MM.1S (cell line): ENCODE data around the gene AMFR.

Experiments
- DNase-seq: peaks from one replicate; pipeline ENCODE4 v3.0.0-alpha.2; 2015
- H2AFZ ChIP-seq: fragments of 300-600 bp; sonication (generic); 2 replicates; pipeline ENCODE4 v1.6.0; 2016; ENCODE audit warnings: antibody characterized with exemption, low read length
- H3F3A ChIP-seq: fragments of 300-600 bp; sonication (generic); 2 replicates; pipeline ENCODE4 v1.6.1; 2016; ENCODE audit warnings: mild to moderate bottlenecking, antibody characterized with exemption, low read length, moderate library complexity, mixed read lengths; ENCODE audit not compliant: insufficient read depth
- H3K27ac ChIP-seq: fragments of 300-600 bp; sonication (generic); 2 replicates; pipeline ENCODE4 v1.5.1; 2016; ENCODE audit warnings: mild to moderate bottlenecking, low read length
- H3K27me3 ChIP-seq: fragments of 300-600 bp; sonication (generic); replicated peaks from 2 replicates; pipeline ENCODE4 v1.6.0; 2016; ENCODE audit warnings: low read length; ENCODE audit not compliant: insufficient read depth
- H3K36me3 ChIP-seq: fragments of 300-600 bp; sonication (generic); replicated peaks from 2 replicates; pipeline ENCODE4 v1.6.1; 2016; ENCODE audit warnings: mild to moderate bottlenecking, low read length, mixed read lengths; ENCODE audit not compliant: insufficient read depth
- H3K4me1 ChIP-seq: fragments of 300-600 bp; sonication (generic); 2 replicates; pipeline ENCODE4 v1.6.1; 2016; ENCODE audit warnings: low read length, mixed read lengths
- H3K4me2 ChIP-seq: fragments of 300-600 bp; sonication (generic); 2 replicates; pipeline ENCODE4 v1.6.0; 2016; ENCODE audit warnings: low read depth, low read length
- H3K4me3 ChIP-seq: fragments of 300-600 bp; sonication (generic); 2 replicates; pipeline ENCODE4 v1.5.1; 2016; ENCODE audit warnings: low read length, mixed read lengths
- H3K79me2 ChIP-seq: fragments of 300-600 bp; sonication (generic); 2 replicates; pipeline ENCODE4 v1.6.1; 2016; ENCODE audit warnings: mixed run types, low read length, mixed read lengths
- H3K9ac ChIP-seq: fragments of 300-600 bp; sonication (generic); 2 replicates; pipeline ENCODE4 v1.6.1; 2016; ENCODE audit warnings: low read length, mixed read lengths
- H3K9me2 ChIP-seq: fragments of 300-600 bp; sonication (generic); replicated peaks from 2 replicates; pipeline ENCODE4 v1.6.1; 2016; ENCODE audit warnings: mild to moderate bottlenecking, low read length, mixed read lengths; ENCODE audit not compliant: insufficient read depth
- H3K9me3 ChIP-seq: fragments of 300-600 bp; sonication (generic); replicated peaks from 2 replicates; pipeline ENCODE4 v1.6.1; 2016; ENCODE audit warnings: mild to moderate bottlenecking, low read length, mixed read lengths; ENCODE audit not compliant: insufficient read depth
- H4K20me1 ChIP-seq: fragments of 300-600 bp; sonication (generic); 2 replicates; pipeline ENCODE4 v1.6.1; 2016; ENCODE audit warnings: mild to moderate bottlenecking, low read length, moderate library complexity, mixed read lengths; ENCODE audit not compliant: insufficient read depth
- EZH2 ChIP-seq: fragments of 300-600 bp; sonication (generic); optimal IDR thresholded peaks from 2 replicates; pipeline ENCODE3; 2017; ENCODE audit warnings: low read depth, mild to moderate bottlenecking, antibody characterized with exemption, low read length, mixed read lengths
- EZH2phosphoT487 ChIP-seq: fragments of 300-600 bp; sonication (generic); IDR thresholded peaks from 2 replicates; pipeline ENCODE4 v1.6.1; 2018; ENCODE audit warnings: antibody characterized with exemption, low read length
- TF ChIP-seq, protein P1 (sequence below): fragments of 300-600 bp; sonication (generic); IDR thresholded peaks from 2 replicates; pipeline ENCODE4 v1.5.1; 2016; ENCODE audit warnings: antibody characterized with exemption, low read length, mixed read lengths

The AMFR gene

DNA sequence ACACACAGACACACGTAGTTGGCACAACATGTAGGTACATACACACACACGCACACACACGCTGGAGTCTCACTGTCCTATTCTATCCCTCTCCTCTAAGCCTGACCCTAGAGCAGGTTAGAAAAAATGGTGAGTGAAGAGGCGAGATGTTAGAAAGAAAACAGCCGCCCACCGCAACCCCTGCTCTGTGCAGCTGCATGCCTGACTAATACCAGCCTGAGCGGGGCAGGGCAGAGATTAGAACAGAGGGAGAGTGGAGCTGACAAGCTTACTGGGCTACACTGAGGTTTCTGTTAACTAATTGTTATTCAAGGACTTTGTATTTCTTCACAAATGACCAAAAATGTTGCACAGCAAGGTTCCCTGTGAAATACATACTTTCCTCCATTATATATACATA is 59.8 kb downstream of the AMFR start:
- no peak for TF ChIP-seq EZH2phosphoT487
- TF ChIP-seq, protein P1, sequence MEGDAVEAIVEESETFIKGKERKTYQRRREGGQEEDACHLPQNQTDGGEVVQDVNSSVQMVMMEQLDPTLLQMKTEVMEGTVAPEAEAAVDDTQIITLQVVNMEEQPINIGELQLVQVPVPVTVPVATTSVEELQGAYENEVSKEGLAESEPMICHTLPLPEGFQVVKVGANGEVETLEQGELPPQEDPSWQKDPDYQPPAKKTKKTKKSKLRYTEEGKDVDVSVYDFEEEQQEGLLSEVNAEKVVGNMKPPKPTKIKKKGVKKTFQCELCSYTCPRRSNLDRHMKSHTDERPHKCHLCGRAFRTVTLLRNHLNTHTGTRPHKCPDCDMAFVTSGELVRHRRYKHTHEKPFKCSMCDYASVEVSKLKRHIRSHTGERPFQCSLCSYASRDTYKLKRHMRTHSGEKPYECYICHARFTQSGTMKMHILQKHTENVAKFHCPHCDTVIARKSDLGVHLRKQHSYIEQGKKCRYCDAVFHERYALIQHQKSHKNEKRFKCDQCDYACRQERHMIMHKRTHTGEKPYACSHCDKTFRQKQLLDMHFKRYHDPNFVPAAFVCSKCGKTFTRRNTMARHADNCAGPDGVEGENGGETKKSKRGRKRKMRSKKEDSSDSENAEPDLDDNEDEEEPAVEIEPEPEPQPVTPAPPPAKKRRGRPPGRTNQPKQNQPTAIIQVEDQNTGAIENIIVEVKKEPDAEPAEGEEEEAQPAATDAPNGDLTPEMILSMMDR = no peak
- TF ChIP-seq EZH2 = no peak
- DNase-seq = no peak
- no peaks in the 10 kb centered on the region for H3K9me2 ChIP-seq
- no peaks in the 10 kb centered on the region for H3K9me3 ChIP-seq
- H4K20me1 ChIP-seq = no peaks in the 10 kb centered on the region
- H3K4me1 ChIP-seq = no peaks in the 10 kb centered on the region
- H3K4me2 ChIP-seq = no peak overlapping the region
- no peaks in the 10 kb centered on the region for H3K79me2 ChIP-seq
- no peak overlapping the region for H3K9ac ChIP-seq
- H3K36me3 ChIP-seq = no peaks in the 10 kb centered on the region; the same call in 1 of the 2 replicates
- H3K4me3 ChIP-seq = no peak overlapping the region
- H2AFZ ChIP-seq = no peak overlapping the region
- no peaks in the 10 kb centered on the region for H3F3A ChIP-seq
- H3K27ac ChIP-seq = no peak overlapping the region
- no peaks in the 10 kb centered on the region for H3K27me3 ChIP-seq

DNA sequence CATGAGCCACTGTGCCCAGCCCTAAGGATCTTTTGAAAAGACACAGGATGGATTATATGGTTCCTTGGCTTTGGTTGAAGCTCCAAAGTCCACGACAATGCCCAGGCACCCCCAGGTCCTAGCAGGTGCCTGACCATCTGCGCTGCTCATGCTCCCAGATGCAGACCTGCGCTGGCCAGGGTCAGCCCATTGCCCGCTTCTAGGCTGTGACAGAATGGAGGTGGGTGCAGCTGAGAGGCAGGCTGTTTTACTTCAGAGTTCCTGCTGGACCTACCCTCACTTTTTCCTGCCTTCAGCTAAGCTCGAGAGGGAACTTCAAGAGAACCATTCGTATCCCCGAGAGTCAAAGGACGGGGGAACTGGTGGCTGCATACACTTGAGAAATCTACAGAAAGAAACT is 60.5 kb downstream of the AMFR start:
- no peaks in the 10 kb centered on the region for H3K27me3 ChIP-seq
- no peaks in the 10 kb centered on the region for H4K20me1 ChIP-seq
- H3K4me2 ChIP-seq = no peak overlapping the region
- no peak overlapping the region for H2AFZ ChIP-seq
- no peak overlapping the region for H3K27ac ChIP-seq
- H3K9ac ChIP-seq = no peak overlapping the region
- TF ChIP-seq EZH2phosphoT487 (no peak), EZH2 (no peak)
- TF ChIP-seq, protein P1 = no peak
- H3K4me3 ChIP-seq = no peak overlapping the region
- H3K36me3 ChIP-seq = no peaks in the 10 kb centered on the region; the same call in 1 of the 2 replicates
- H3K4me1 ChIP-seq = no peaks in the 10 kb centered on the region
- H3K9me3 ChIP-seq = no peaks in the 10 kb centered on the region
- no peaks in the 10 kb centered on the region for H3K79me2 ChIP-seq
- DNase-seq = no peak
- no peaks in the 10 kb centered on the region for H3F3A ChIP-seq
- H3K9me2 ChIP-seq = no peaks in the 10 kb centered on the region

DNA sequence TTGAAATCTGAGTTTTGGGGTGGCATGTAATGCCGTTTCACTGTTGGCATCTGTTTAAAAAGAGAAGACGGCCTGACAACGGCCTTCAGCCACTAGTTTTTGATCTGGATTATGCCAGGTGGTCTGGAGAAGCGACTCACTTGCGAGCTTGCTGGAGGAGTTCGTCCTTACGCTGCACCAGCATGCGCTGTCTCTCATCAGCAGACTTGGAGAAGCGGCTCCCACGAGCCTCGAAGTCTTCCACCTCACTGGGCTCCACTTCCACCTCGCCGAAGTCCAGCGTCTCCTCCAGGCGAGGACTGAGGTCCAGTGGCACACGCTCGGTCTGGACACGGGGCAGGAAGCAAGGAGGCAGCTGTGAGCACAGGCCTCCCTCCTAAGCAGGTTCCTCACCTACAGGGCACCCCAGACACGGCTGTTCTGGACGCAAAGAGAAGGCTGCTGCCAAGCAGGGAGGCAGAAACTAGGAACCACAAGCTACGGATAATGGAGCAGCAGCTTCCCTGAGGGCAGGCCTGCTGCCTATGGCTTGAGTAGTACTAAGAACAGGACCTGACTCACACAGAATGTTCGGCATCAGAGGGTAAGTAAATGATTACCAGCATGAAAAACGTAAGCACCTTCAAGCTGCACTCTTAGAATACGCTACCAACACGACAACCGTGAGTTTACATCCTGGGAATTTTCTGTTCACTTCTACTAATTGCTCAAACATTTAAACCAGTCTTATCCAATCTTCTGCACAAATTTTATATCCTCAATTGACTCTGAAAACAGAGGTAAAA is 61.4 kb downstream of the AMFR start:
- H3K27me3 ChIP-seq = no peaks in the 10 kb centered on the region
- no peak overlapping the region for H2AFZ ChIP-seq
- no peaks in the 10 kb centered on the region; the same call in 1 of the 2 replicates for H3K36me3 ChIP-seq
- H3F3A ChIP-seq = no peaks in the 10 kb centered on the region
- no peaks in the 10 kb centered on the region for H3K9me2 ChIP-seq
- TF ChIP-seq, protein P1 = no peak
- no peak for TF ChIP-seq EZH2
- no peak for TF ChIP-seq EZH2phosphoT487
- no peaks in the 10 kb centered on the region for H4K20me1 ChIP-seq
- no peak overlapping the region for H3K27ac ChIP-seq
- DNase-seq = no peak
- H3K9me3 ChIP-seq = no peaks in the 10 kb centered on the region
- H3K9ac ChIP-seq = no peak overlapping the region
- H3K4me2 ChIP-seq = no peak overlapping the region
- no peaks in the 10 kb centered on the region for H3K4me1 ChIP-seq
- no peaks in the 10 kb centered on the region for H3K79me2 ChIP-seq
- no peak overlapping the region for H3K4me3 ChIP-seq
